Measurements from ENCODE around the gene KRT32.

Gene KRT32

GRCh38 chr17:41503202-41503601 lies 36.0 kb upstream of the KRT32 start:
- no peak for TF ChIP-seq CTCF (conservative IDR thresholded peaks at IDR 0.05; ENCODE audit: low read depth, low read length)
- DNase-seq (ENCODE audit: low read depth) = no peak
- no peak overlapping the region for H3K4me3 ChIP-seq (ENCODE audit: low read depth, low read length)

- no peak overlapping the region for H3K4me3 ChIP-seq (ENCODE audit: low read depth, low read length)
- no peak for TF ChIP-seq CTCF (conservative IDR thresholded peaks at IDR 0.05; ENCODE audit: low read depth, low read length)
- peak; percentile 30 for DNase-seq (ENCODE audit: low read depth)
Measured at GRCh38 chr17:41500131-41500911, 33.1 kb upstream of the KRT32 start.

- TF ChIP-seq CTCF (conservative IDR thresholded peaks at IDR 0.05; ENCODE audit: low read depth, low read length) = no peak
- H3K4me3 ChIP-seq (ENCODE audit: low read depth, low read length) = no peak overlapping the region
- DNase-seq (ENCODE audit: low read depth) = no peak
Measured at GRCh38 chr17:41499714-41500113, 32.5 kb upstream of the KRT32 start.

GRCh38 chr17:41498276-41498675 lies 31.1 kb upstream of the KRT32 start:
- no peak for DNase-seq (ENCODE audit: low read depth)
- H3K4me3 ChIP-seq (ENCODE audit: low read depth, low read length) = no peak overlapping the region
- no peak for TF ChIP-seq CTCF (conservative IDR thresholded peaks at IDR 0.05; ENCODE audit: low read depth, low read length)

GRCh38 chr17:41496803-41497484 lies 29.8 kb upstream of the KRT32 start:
- peak; percentile 93 for TF ChIP-seq CTCF (conservative IDR thresholded peaks at IDR 0.05; ENCODE audit: low read depth, low read length)
- DNase-seq (ENCODE audit: low read depth) = peak; percentile 92
- H3K4me3 ChIP-seq (ENCODE audit: low read depth, low read length) = no peak overlapping the region

GRCh38 chr17:41494524-41494923 lies 27.3 kb upstream of the KRT32 start:
- no peak for DNase-seq (ENCODE audit: low read depth)
- no peak overlapping the region for H3K4me3 ChIP-seq (ENCODE audit: low read depth, low read length)
- no peak for TF ChIP-seq CTCF (conservative IDR thresholded peaks at IDR 0.05; ENCODE audit: low read depth, low read length)
